PC-9 (cell line): ENCODE results near the gene NR2C2. TPM values are rescaled to one million over a fixed set of nuclear protein-coding genes. Genes with fewer than 3 reads are reported as not detected.

Experiments used
- BruUV-seq: library from RNA; stranded (reverse); fragments of 400-500 nt; replicated peaks from 2 replicates; lab custom pipeline; 2021; lab: Mats Ljungman, UMichigan
- CTCF ChIA-PET: fragments of 300-600 bp; sonication (Branson Sonifier 250); formaldehyde crosslinking; loops from one replicate; lab custom pipeline; 2022; ENCODE audit warnings: antibody characterized with exemption; lab: Charles Lee
- POLR2A ChIA-PET: fragments of 300-600 bp; sonication (Branson Sonifier 250); formaldehyde crosslinking; loops from one replicate; lab custom pipeline; 2022; ENCODE audit warnings: antibody characterized with exemption; ENCODE audit not compliant: unreplicated experiment; lab: Charles Lee
- DNase-seq, 2 experiments: peaks; one replicate each; pipeline versions ENCODE4 v3.0.0 to v3.0.0-alpha.2; 2015 to 2022; ENCODE audit warnings: mixed read lengths in 1 of 2
- H2AFZ ChIP-seq: fragments of 200-600 bp; sonication (generic); 2 replicates; pipeline ENCODE4 v1.8.1; 2017; ENCODE audit warnings: antibody characterized with exemption
- H3F3A ChIP-seq: fragments of 200-600 bp; sonication (generic); 2 replicates; pipeline ENCODE4 v1.8.1; 2017; ENCODE audit warnings: antibody characterized with exemption, mild to moderate bottlenecking, low read depth; ENCODE audit not compliant: insufficient read depth
- H3K27ac ChIP-seq: fragments of 200-600 bp; sonication (generic); 2 replicates; pipeline ENCODE4 v1.6.1; 2016; ENCODE audit warnings: mixed run types
- H3K27me3 ChIP-seq: fragments of 200-600 bp; sonication (generic); 2 replicates; pipeline ENCODE4 v1.6.1; 2016; ENCODE audit warnings: low read depth, mixed run types; ENCODE audit not compliant: insufficient read depth
- H3K36me3 ChIP-seq: fragments of 200-600 bp; sonication (generic); 2 replicates; pipeline ENCODE4 v1.6.1; 2016; ENCODE audit warnings: low read depth, mixed run types
- H3K4me1 ChIP-seq: fragments of 200-600 bp; sonication (generic); replicated peaks from 2 replicates; pipeline ENCODE4 v1.6.1; 2016; ENCODE audit warnings: mixed run types; ENCODE audit not compliant: insufficient read depth
- H3K4me2 ChIP-seq: fragments of 200-600 bp; sonication (generic); 2 replicates; pipeline ENCODE4 v1.6.1; 2017; ENCODE audit warnings: mixed run types
- H3K4me3 ChIP-seq: fragments of 200-600 bp; sonication (generic); 2 replicates; pipeline ENCODE4 v1.6.1; 2016; ENCODE audit warnings: mixed run types
- H3K79me2 ChIP-seq: fragments of 200-600 bp; sonication (generic); 2 replicates; pipeline ENCODE4 v1.6.1; 2017; ENCODE audit warnings: low read depth, mixed run types
- H3K9me2 ChIP-seq: fragments of 200-600 bp; sonication (generic); 2 replicates; pipeline ENCODE4 v1.8.1; 2017; ENCODE audit warnings: mild to moderate bottlenecking; ENCODE audit not compliant: insufficient read depth
- H3K9me3 ChIP-seq: fragments of 200-600 bp; sonication (generic); 2 replicates; pipeline ENCODE4 v1.8.1; 2016; ENCODE audit warnings: low read depth; ENCODE audit not compliant: insufficient read depth
- H4K20me1 ChIP-seq: fragments of 200-600 bp; sonication (generic); 2 replicates; pipeline ENCODE4 v1.8.1; 2017; ENCODE audit not compliant: insufficient read depth
- CTCF ChIP-seq: fragments of 200-600 bp; sonication (generic); conservative IDR thresholded peaks from 2 replicates; pipeline ENCODE4 v1.6.1; 2017; ENCODE audit warnings: mixed run types, antibody characterized with exemption, mild to moderate bottlenecking, moderate library complexity
- EZH2 ChIP-seq: fragments of 200-600 bp; sonication (generic); IDR thresholded peaks from 2 replicates; pipeline ENCODE4 v1.8.0; 2017; ENCODE audit warnings: antibody characterized with exemption, low read depth
- intact Hi-C: fragments of 100-400 bp; cut with micrococcal nuclease; formaldehyde crosslinking; loops from one replicate; pipeline ENCODE4 v1.10.0; 2022; ENCODE audit not compliant: unreplicated experiment
- total RNA-seq: library from RNA; stranded (reverse); gene quantifications from 2 replicates; pipeline ENCODE4 v1.2.3, GENCODE V29; 2021

Gene NR2C2
- total RNA-seq, 1 experiment from 2014 or later, result 44.1 TPM

DNA sequence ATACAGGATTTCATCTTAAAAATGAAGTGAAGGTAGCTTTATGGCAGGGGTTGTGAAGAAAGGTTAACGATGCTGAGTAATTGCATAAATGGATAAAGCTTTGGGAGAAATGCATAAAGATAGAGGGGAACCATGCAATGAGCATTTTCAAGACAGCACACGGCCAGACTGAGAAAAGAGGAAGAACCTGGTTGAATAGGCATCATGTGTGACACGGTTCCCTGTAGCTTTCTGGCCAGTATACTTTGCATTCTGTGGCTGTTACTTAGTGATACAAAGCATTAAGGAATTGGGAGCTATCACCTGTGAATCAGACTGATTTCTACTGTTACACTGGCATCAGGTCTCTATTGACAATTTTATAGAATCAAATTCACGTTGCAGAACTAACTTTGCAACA, 33.3 kb downstream of the NR2C2 start:
- no peaks in the 10 kb centered on the region for H3K9me2 ChIP-seq
- ChIA-PET POLR2A (no interaction called here), CTCF (no interaction called here)
- 0 out of 2 replicates have a peak, but pooled peaks cover 6% of the 10 kb centered on the region for H4K20me1 ChIP-seq
- 0 out of 2 replicates have a peak, but pooled peaks cover 8% of the 10 kb centered on the region for H3K9me3 ChIP-seq
- H3K36me3 ChIP-seq, result peaks cover 3% of the 10 kb centered on the region; the same call in 1 of the 2 replicates
- H3K27me3 ChIP-seq, result no peaks in the 10 kb centered on the region
- H3K4me2 ChIP-seq, result no peak overlapping the region
- DNase-seq, result no peak
- no TSS peak for BruUV-seq
- H3K27ac ChIP-seq, result no peak overlapping the region
- no peak overlapping the region for H2AFZ ChIP-seq
- no peak for TF ChIP-seq CTCF
- no peak for TF ChIP-seq EZH2
- H3K79me2 ChIP-seq, result peaks cover 27% of the 10 kb centered on the region
- no peaks in the 10 kb centered on the region for H3K4me1 ChIP-seq
- H3K4me3 ChIP-seq, result no peak overlapping the region
- intact Hi-C loops, result no loop called here
- H3F3A ChIP-seq, result no peaks in the 10 kb centered on the region

DNA sequence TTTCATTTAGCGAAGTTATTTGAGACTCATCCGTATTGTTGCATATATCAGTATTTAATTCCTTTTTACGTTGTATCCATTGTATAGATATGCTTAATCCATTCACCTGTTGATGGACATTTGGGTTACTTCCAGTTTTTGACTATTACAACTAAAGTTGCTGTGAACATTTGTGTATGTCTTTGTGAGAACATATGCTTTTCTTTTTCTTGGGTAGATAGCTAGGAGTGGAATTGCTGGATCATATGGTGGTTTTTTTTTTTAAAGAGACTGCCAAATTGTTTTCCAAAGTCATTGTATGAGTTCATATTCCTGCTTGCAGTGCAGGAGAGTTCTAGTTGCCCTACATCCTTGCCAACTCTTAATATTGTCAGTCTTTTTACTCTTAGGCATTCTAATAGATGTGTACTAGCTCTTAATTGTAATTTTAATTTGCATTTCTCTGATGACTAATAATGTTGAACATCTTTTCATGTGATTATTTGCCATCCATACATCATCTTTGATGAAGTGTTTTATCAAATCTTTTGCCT, 37.3 kb downstream of the NR2C2 start:
- H3K9me2 ChIP-seq, result no peaks in the 10 kb centered on the region
- H3K36me3 ChIP-seq, result peaks cover 3% of the 10 kb centered on the region; the same call in 1 of the 2 replicates
- H3K27ac ChIP-seq, result no peak overlapping the region
- no peaks in the 10 kb centered on the region for H4K20me1 ChIP-seq
- no peak for DNase-seq
- intact Hi-C loops, result no loop called here
- POLR2A ChIA-PET, result no interaction called here
- no peaks in the 10 kb centered on the region for H3K27me3 ChIP-seq
- no peak overlapping the region for H3K4me3 ChIP-seq
- H3K4me1 ChIP-seq, result 0 out of 2 replicates have a peak, but pooled peaks cover 4% of the 10 kb centered on the region
- CTCF ChIA-PET, result no interaction called here
- H3K79me2 ChIP-seq, result peaks cover 34% of the 10 kb centered on the region; the same call in 1 of the 2 replicates
- no peak overlapping the region for H3K4me2 ChIP-seq
- 0 out of 2 replicates have a peak, but pooled peaks cover 8% of the 10 kb centered on the region for H3K9me3 ChIP-seq
- TF ChIP-seq CTCF, result no peak
- no peak for TF ChIP-seq EZH2
- H3F3A ChIP-seq, result peaks cover 6% of the 10 kb centered on the region; the same call in 1 of the 2 replicates
- H2AFZ ChIP-seq, result no peak overlapping the region
- no TSS peak for BruUV-seq

GRCh38 chr3:14988988-14989394, 41.6 kb downstream of the NR2C2 start:
- peaks cover 15% of the 10 kb centered on the region; the same call in 1 of the 2 replicates for H3F3A ChIP-seq
- POLR2A ChIA-PET, result no interaction called here
- no peak for DNase-seq
- no peaks in the 10 kb centered on the region; the same call in 1 of the 2 replicates for H3K36me3 ChIP-seq
- H4K20me1 ChIP-seq, result peaks cover 20% of the 10 kb centered on the region
- no peaks in the 10 kb centered on the region for H3K27me3 ChIP-seq
- BruUV-seq, result no TSS peak
- H3K4me3 ChIP-seq, result no peak overlapping the region
- intact Hi-C loops, result no loop called here
- peaks cover 22% of the 10 kb centered on the region for H3K4me1 ChIP-seq
- no peak overlapping the region for H3K4me2 ChIP-seq
- no peak overlapping the region for H3K27ac ChIP-seq
- H3K79me2 ChIP-seq, result peaks cover 56% of the 10 kb centered on the region
- no peak for TF ChIP-seq EZH2
- TF ChIP-seq CTCF, result no peak
- CTCF ChIA-PET, result no interaction called here
- no peak overlapping the region for H2AFZ ChIP-seq
- 0 out of 2 replicates have a peak, but pooled peaks cover 8% of the 10 kb centered on the region for H3K9me3 ChIP-seq
- H3K9me2 ChIP-seq, result no peaks in the 10 kb centered on the region
